HCEC 1CT (cell line): ENCODE results near the gene TENM3.

ENCODE experiments used
- DNase-seq: peaks from one replicate; pipeline ENCODE4 v3.0.0-alpha.2; 2017

The TENM3 gene

DNA sequence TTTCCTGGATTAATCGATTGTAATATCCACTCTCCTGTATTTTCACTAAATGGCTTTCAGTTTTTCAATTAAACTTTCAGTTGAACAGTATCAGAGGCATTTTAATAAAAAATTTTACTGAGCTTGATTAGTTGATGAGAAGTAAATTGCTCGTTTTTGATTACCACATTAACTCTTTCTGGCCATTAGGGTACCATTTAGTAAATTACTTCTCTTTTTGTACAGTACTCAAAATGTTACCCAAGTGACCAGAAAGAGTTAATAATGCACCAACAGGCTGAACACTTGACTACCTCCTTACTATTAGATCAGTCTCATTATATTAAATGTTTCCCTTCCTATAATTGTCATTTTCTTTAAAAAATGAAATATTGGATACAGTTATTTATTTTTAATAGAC, 289.2 kb downstream of the TENM3 start:
- DNase-seq = no peak

DNA sequence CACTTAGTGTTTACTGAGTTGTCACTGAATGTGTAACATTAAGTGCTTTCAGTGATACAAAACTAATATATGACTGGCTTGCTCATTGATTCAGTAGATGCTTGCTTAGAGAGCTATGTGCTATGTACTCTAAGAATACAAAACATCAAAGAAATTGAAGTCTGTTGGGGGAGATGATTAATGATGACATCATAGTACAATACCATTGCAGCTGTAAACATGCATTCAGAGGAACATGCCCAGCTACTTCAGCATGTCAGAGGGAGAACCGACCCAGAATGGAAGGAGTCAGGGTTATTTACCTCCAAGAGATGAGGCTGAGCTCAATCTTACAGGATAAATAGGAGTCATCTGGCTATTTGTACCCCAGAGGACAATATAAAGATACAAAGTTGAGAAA, 290.8 kb downstream of the TENM3 start:
- peak; percentile 66 for DNase-seq

- no peak for DNase-seq
These were observed 293.1 kb downstream of the TENM3 start for GRCh38 chr4:182536221-182536811.

DNA sequence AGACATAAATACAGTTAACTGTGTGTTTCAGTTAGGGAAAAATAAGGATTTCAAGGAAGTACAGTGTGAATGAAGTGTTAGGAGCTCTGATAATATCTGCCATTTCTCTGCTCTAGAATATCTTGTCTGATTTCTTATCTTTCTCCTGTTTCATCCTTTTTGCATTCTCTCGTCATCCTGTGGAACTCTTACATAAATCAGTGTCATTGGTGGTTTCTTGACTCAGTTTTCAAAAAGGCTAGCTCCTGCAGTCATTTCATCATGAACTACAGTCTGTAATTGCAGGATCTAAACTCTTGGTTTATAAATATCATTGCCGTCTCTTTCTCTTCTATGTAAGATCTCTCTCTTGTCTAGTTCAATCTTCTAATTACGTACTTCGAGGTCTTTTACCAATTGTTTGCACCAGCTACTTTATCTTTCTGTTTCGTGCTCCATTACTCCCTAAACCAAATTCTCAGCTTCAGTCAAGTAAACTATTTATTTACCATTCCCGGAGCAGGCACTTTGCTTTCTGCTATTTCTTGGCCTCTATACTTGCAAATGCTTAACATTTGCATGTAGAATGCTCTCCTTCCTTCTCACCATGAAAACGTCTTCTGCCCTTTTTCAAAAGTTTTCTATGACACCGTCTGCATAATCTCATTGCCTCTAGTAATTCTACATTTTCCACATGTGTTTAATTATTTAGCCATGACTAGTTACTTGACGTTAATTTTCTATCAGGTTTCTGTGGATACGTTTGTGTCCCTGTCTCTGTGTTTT, 294.0 kb downstream of the TENM3 start:
- no peak for DNase-seq

DNA sequence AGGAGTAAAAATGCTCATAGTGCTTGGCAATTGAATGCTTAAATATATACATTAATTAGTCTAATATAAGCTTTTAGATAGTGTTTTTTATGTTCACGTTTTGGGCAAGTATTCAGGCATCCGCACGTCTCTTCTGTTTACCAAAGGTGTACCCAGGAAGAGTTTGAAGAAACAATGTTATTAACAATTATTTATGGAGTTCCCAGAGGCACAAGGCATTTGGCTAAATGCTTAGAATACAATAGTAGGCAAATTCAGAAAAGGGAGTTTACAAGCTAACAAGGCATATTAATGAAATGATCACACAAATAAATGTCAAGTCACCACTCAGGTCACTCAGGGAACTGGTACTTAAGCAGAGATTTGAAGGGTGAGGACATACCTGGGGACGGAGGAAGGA, 294.8 kb downstream of the TENM3 start:
- no peak for DNase-seq

GRCh38 chr4:182540496-182540895, 297.3 kb downstream of the TENM3 start:
- no peak for DNase-seq

- no peak for DNase-seq
These were observed 304.2 kb downstream of the TENM3 start for GRCh38 chr4:182547435-182547834.

- no peak for DNase-seq
These were observed 305.0 kb downstream of the TENM3 start for GRCh38 chr4:182548156-182548555.

GRCh38 chr4:182549356-182549755, 306.2 kb downstream of the TENM3 start:
- no peak for DNase-seq

DNA sequence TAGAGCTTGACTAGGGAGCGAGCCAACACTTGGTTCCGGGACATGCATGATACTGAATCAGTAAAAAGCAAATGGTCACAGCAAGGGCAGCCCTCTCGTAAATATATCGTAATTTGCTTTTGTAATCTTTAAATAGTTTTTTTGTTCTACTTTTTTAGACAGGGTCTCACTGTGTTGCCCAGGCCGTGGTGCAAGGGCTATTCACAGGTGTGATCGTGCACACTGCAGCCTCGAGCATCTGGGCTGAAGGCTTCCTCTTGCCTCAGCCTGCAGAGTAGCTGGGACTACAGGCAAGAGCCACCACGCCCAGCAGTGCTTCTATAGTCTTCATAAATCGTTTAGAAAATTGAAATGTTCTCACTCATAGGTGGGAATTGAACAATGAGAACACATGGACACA, 309.7 kb downstream of the TENM3 start:
- no peak for DNase-seq

GRCh38 chr4:182553653-182554052, 310.5 kb downstream of the TENM3 start:
- no peak for DNase-seq

DNA sequence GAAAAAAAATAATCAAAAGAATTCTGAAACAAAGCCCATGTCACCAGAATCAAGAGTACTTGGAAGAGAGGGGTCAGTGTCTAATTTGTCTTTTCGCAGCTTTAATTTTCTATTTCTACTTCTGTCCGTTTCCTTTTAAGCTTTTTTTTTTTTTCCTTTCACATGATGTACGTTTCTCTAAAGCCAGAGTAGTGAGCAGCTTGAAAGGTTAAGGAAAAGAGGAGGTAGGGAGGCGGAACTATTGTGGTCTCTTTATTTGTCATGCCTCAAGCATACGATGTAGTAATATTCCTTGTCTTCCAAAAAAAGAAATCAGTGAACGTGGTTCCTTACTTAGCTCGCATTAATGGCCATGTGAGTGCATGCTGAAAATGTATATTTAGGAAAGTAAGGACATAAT, 311.5 kb downstream of the TENM3 start:
- peak; percentile 15 for DNase-seq

DNA sequence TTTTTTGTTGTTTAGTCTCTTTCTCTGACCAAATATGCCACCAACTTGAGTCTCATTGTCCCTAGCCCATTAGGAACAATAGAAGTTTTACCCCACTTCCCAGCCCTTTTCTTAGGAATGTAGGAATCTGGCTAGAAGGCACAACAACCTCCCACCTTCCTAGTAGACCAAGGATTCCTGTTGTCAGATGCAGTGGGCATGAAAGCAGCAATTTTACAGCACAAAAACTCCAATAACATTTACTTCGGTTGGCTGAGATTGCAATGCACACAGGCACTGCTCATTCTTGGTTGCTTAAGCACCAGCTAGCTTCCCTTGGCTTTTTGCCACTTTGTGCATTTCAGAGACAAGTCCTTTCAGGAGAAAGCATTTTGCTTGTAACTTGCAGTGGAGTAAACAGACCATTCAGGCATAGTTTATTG, 312.8 kb downstream of the TENM3 start:
- peak; percentile 54 for DNase-seq

DNA sequence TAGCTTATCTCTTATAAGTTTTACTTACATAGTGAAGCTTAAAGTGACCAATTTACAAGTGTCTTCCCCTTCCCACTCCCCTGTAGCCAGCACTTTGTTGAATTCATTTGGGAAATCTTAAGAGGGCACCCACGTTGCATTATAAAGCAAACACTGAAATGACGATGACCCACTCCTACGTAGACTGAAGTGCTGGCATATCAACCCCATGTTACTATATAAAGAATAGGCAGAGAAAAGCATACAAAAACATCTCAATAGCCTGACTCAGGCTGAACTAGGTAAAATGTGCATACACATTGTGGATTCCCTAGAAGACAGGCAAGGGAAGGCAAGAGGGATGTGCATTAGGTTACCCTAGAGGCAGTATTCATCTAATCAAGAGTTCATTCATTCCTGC, 313.4 kb downstream of the TENM3 start:
- DNase-seq = peak; percentile 5

- peak; percentile 50 for DNase-seq
These were observed 317.2 kb downstream of the TENM3 start for GRCh38 chr4:182560358-182560757.

GRCh38 chr4:182562350-182562749, 319.1 kb downstream of the TENM3 start:
- no peak for DNase-seq

GRCh38 chr4:182564724-182565369, 321.6 kb downstream of the TENM3 start:
- DNase-seq = no peak

GRCh38 chr4:182567119-182567518, 323.9 kb downstream of the TENM3 start:
- no peak for DNase-seq

DNA sequence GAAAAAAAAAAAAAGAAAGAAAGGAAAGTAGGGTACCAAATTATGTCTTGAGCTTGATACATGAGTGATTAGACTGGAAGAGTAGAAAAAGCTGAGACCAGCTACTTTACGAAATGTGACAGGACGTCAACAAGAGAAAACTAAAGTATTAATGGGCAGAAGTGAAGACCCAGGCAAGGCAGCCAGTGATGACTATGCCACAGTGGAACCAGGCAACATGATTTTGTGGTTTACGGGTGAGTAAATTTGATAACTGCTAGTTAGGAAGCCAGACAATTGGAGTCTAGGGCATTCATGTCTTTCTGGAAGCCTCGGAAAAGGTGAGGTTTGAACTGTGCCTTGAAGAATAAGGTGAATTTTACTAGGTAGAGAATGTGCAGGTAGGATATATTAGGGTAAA, 326.4 kb downstream of the TENM3 start:
- no peak for DNase-seq

- no peak for DNase-seq
These were observed 331.5 kb downstream of the TENM3 start for GRCh38 chr4:182574706-182575105.

GRCh38 chr4:182575225-182575624, 332.0 kb downstream of the TENM3 start:
- no peak for DNase-seq

DNA sequence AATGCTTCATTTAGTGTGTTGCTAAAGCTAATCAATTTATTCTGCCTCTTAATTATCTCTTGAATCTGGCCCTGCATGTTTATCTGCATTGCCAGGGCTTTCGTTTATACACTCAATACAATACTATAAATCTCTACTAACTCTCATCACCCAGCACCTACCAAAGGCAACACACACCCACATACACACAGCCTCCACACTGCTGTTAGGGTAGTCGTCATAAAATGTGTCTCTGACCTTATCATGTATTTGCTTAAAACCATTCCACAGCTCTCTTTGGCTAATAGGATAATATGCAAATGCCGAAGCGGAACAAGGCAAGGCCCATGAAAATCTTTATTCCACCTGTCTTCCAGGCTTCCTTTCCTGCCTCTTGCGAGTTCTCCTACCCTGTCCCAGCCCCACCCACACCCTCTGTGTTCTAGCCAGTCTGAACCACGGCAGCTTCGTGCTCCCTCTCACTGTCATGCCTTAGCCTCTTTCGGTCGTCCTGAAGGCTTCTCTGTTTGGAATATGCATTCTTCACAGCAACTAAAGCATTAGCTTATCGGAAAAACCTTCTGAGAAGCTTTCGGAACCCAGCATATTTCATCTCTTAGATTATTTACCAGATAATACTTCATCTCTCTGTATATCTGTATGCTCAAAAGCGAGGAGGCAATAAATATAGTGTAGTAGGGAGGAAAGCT, 333.5 kb downstream of the TENM3 start:
- no peak for DNase-seq

- no peak for DNase-seq
These were observed 334.2 kb downstream of the TENM3 start for GRCh38 chr4:182577411-182577810.

DNA sequence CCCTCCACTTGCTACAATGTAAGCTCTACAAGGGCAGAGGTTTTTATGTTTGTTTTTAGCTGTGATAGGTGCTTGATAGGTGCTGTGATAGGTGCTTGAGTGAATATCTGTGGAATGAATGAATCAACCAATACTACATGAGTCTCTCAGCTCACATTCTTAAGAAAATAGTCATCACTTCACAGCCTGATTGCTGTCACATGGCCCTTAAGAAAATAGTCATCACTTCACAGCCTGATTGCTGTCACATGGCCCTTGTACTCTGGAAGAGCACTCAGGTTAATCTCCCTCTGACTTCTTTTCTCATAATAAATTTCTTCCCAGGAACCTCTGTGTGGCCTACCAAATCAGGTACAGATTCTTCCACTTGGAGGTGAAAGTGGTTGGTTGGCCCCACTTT, 335.2 kb downstream of the TENM3 start:
- peak; percentile 65 for DNase-seq
